ENCODE results near the gene CAMK4. TPM values are rescaled to one million over a fixed set of nuclear protein-coding genes. Genes with fewer than 3 reads are reported as not detected.
"Not testable (repeated sequence)": the region's sequence is repeated elsewhere in the genome, so short reads cannot be mapped to it uniquely, and the experiment has no call there.

Gene CAMK4
- total and polyA plus RNA-seq, 2 of the 8 experiments (the other 6 are each of a cell fraction or from before 2014, with no cell fraction given): 1.8 to 8.3 TPM

GRCh38 chr5:111409266-111409665 lies 185.1 kb downstream of the CAMK4 start:
- H3K23me2 ChIP-seq (ENCODE audit: low read depth, low read length); H4K91ac ChIP-seq (replicated peaks; ENCODE audit: insufficient read length, low read length); H2BK15ac ChIP-seq (ENCODE audit: low read length); H3K56ac ChIP-seq (replicated peaks; ENCODE audit: insufficient read length, low read depth, low read length); H3K9ac ChIP-seq (replicated peaks in 1 of 4; ENCODE audit: extremely low read depth in 1 of 4, low read depth in 3 of 4, low read length in 3 of 4); H3K79me2 ChIP-seq (ENCODE audit: control insufficient read depth in 1 of 2, insufficient read depth in 2 of 2, low read length in 2 of 2); H2BK20ac ChIP-seq (ENCODE audit: low read length); H3K18ac ChIP-seq (ENCODE audit: extremely low read depth, low read length); H3K23ac ChIP-seq (ENCODE audit: insufficient read length); H2BK120ac ChIP-seq (replicated peaks; ENCODE audit: low read depth, low read length); H3K27ac ChIP-seq (ENCODE audit: low read depth, low read length); FAIRE-seq; H3K4me1 ChIP-seq (replicated peaks in 1 of 4; ENCODE audit: control insufficient read depth in 3 of 4, insufficient read depth in 4 of 4, low read length in 3 of 4); H3K4me3 ChIP-seq (ENCODE audit: extremely low read depth in 1 of 4, insufficient read depth in 2 of 4, low read depth in 3 of 4, low read length in 4 of 4); H3K9me3 ChIP-seq (ENCODE audit: insufficient read depth in 2 of 2, low read depth in 1 of 2, low read length in 1 of 2); H3K4me2 ChIP-seq (ENCODE audit: insufficient read depth in 1 of 2, low read depth in 2 of 2, low read length in 2 of 2); H3K36me3 ChIP-seq (ENCODE audit: control insufficient read depth in 2 of 4, insufficient read depth in 4 of 4, low read length in 3 of 4); CTCF ChIA-PET (ENCODE audit: partially characterized antibody); H3K14ac ChIP-seq (ENCODE audit: insufficient read length); H2BK12ac ChIP-seq (ENCODE audit: low read depth, low read length); H3K79me1 ChIP-seq (ENCODE audit: low read depth, low read length); DNase-seq (ENCODE audit: low read depth in 1 of 2, low spot score in 2 of 2); POLR2A ChIA-PET (ENCODE audit: partially characterized antibody); H2BK5ac ChIP-seq (ENCODE audit: low read depth, low read length); H4K20me1 ChIP-seq (replicated peaks in 1 of 2; ENCODE audit: control insufficient read depth in 1 of 2, insufficient read depth in 2 of 2, low read length in 2 of 2); H3K27me3 ChIP-seq (replicated peaks in 1 of 4; ENCODE audit: control insufficient read depth in 3 of 4, extremely low read depth in 1 of 4, insufficient read depth in 3 of 4, low read length in 3 of 4); H4K5ac ChIP-seq (ENCODE audit: insufficient read length, low read depth, low read length); H2AK5ac ChIP-seq (ENCODE audit: low read depth, low read length); H3K4ac ChIP-seq (replicated peaks; ENCODE audit: insufficient read length, low read depth, low read length); H2AFZ ChIP-seq (ENCODE audit: low read length): not testable (repeated sequence)
- 0 out of 2 replicates have a peak overlapping the region, but pooled peaks have one; percentile 51 for H4K8ac ChIP-seq (ENCODE audit: extremely low read depth, insufficient read depth, low read length)

DNA sequence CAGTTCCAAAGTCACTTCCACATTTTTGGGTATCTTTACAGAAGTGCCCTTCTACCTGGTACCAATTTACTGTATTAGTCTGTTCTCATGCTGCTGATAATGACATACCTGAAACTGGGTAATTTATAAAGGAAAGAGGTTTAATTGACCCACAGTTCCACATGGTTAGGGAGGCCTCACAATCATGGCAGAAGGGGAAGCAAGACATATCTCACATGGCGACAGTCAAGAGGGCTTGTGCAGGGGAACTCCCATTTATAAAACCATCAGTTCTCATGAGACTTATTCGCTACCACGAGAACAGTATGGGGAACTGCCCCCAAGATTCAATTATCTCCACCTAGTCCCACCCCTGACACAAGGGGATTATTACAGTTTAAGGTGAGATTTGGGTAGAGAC lies 185.9 kb downstream of the CAMK4 start:
- 91% methylated on average over 3 of the region's 3 CpGs; no CpG with 5 or more reads in 1 of the 2 experiments for WGBS, 2 experiments (ENCODE audit: extremely low coverage in 1 of 2, insufficient coverage in 1 of 2, insufficient read length in 1 of 2, insufficient replicate concordance in 2 of 2, low coverage in 1 of 2, low lambda C conversion rate in 2 of 2, missing lambda C conversion rate in 1 of 2)
- H4K5ac ChIP-seq (ENCODE audit: insufficient read length, low read depth, low read length); H3K23ac ChIP-seq (ENCODE audit: insufficient read length); H3K14ac ChIP-seq (ENCODE audit: insufficient read length); H3K23me2 ChIP-seq (ENCODE audit: low read depth, low read length); POLR2A ChIA-PET (ENCODE audit: partially characterized antibody); H3K4me2 ChIP-seq (ENCODE audit: insufficient read depth in 1 of 2, low read depth in 2 of 2, low read length in 2 of 2); FAIRE-seq; H3K56ac ChIP-seq (replicated peaks; ENCODE audit: insufficient read length, low read depth, low read length); H2AFZ ChIP-seq (ENCODE audit: low read length); H2AK5ac ChIP-seq (ENCODE audit: low read depth, low read length); H3K4ac ChIP-seq (replicated peaks; ENCODE audit: insufficient read length, low read depth, low read length); H3K9ac ChIP-seq (replicated peaks in 1 of 4; ENCODE audit: extremely low read depth in 1 of 4, low read depth in 3 of 4, low read length in 3 of 4); H4K8ac ChIP-seq (ENCODE audit: extremely low read depth, insufficient read depth, low read length); H3K36me3 ChIP-seq (ENCODE audit: control insufficient read depth in 2 of 4, insufficient read depth in 4 of 4, low read length in 3 of 4); H2BK12ac ChIP-seq (ENCODE audit: low read depth, low read length); H3K4me3 ChIP-seq (ENCODE audit: extremely low read depth in 1 of 4, insufficient read depth in 2 of 4, low read depth in 3 of 4, low read length in 4 of 4); H2BK20ac ChIP-seq (ENCODE audit: low read length); H4K20me1 ChIP-seq (replicated peaks in 1 of 2; ENCODE audit: control insufficient read depth in 1 of 2, insufficient read depth in 2 of 2, low read length in 2 of 2); H3K18ac ChIP-seq (ENCODE audit: extremely low read depth, low read length); H3K79me1 ChIP-seq (ENCODE audit: low read depth, low read length); H2BK15ac ChIP-seq (ENCODE audit: low read length); H3K27me3 ChIP-seq (replicated peaks in 1 of 4; ENCODE audit: control insufficient read depth in 3 of 4, extremely low read depth in 1 of 4, insufficient read depth in 3 of 4, low read length in 3 of 4); H2BK5ac ChIP-seq (ENCODE audit: low read depth, low read length); H3K9me3 ChIP-seq (ENCODE audit: insufficient read depth in 2 of 2, low read depth in 1 of 2, low read length in 1 of 2); H3K79me2 ChIP-seq (ENCODE audit: control insufficient read depth in 1 of 2, insufficient read depth in 2 of 2, low read length in 2 of 2); H2BK120ac ChIP-seq (replicated peaks; ENCODE audit: low read depth, low read length); CTCF ChIA-PET (ENCODE audit: partially characterized antibody); H3K27ac ChIP-seq (ENCODE audit: low read depth, low read length); DNase-seq (ENCODE audit: low read depth in 1 of 2, low spot score in 2 of 2); H4K91ac ChIP-seq (replicated peaks; ENCODE audit: insufficient read length, low read length); H3K4me1 ChIP-seq (replicated peaks in 1 of 4; ENCODE audit: control insufficient read depth in 3 of 4, insufficient read depth in 4 of 4, low read length in 3 of 4): not testable (repeated sequence)

Measured in H1 (cell line).